ENCODE data around the gene MPND.

MPND gene

DNA sequence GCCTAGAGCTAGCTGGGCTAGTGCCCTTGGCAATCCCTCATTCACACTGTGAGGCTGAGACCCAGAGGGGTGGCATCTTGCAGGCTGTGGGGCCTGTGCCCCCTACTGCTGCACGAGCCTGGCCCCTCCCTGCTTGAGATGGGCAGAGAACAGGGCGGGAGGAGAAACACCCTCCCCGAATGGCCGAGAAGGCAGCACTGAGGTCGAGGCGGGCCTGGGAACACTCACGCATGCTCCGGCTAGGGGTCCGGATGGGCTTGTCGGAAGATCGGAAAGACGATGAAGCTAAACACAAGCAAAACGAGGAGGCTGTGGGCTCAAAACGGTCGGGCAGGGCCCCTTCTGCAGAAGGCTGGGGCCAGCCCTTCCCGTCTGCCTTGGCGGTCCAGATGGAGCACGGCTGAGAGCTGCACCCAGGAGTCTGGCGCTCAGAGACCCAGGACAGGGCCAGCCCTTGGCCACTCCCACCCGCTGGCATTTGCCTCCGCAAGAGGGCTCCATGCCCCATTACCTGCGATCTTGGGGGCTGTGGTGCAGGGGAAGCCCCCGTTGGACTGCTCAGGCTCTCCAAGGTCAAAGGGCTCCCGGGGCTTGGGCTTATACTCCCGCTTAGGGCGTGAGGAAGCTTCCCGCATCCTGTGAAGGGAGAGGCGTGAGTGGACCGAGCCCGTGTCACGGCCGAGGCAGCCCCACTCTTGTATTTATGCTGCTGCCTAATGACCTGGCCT, 18.9 kb downstream of the MPND start:
- intact Hi-C loops (cut with DNase I) = no loop called here
- DNase-seq = no peak

- intact Hi-C loops (cut with DNase I) = no loop called here
- DNase-seq = no peak
Measured at GRCh38 chr19:4362831-4363545, 19.6 kb downstream of the MPND start.

GRCh38 chr19:4363571-4364304, 20.4 kb downstream of the MPND start:
- DNase-seq = no peak

DNA sequence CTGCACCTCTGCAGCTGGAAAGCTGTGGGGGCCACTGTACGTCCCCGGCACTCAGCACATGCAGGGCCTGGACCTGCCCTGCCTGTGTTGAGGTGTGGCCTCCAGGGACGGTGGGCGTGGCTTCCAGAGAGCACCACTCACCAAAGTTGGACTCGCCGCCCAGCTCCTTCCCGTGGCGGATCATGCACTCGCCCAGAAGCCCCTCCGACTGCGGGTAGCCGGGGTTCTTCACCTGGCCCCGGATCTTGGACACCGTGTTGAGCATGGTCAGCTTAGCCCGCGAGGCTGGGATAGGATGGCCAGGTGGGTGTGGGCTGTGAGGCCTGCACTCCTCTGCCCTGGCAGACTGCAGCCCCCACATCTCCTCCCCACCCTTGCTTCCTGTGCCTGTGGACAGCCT, 22.0 kb downstream of the MPND start:
- no peak for DNase-seq
- intact Hi-C loops (cut with DNase I) = no loop called here

More at GRCh38 chr19:4363571-4364304, 20.4 kb downstream of the MPND start:
- intact Hi-C loops (cut with DNase I) = no loop called here

DNA sequence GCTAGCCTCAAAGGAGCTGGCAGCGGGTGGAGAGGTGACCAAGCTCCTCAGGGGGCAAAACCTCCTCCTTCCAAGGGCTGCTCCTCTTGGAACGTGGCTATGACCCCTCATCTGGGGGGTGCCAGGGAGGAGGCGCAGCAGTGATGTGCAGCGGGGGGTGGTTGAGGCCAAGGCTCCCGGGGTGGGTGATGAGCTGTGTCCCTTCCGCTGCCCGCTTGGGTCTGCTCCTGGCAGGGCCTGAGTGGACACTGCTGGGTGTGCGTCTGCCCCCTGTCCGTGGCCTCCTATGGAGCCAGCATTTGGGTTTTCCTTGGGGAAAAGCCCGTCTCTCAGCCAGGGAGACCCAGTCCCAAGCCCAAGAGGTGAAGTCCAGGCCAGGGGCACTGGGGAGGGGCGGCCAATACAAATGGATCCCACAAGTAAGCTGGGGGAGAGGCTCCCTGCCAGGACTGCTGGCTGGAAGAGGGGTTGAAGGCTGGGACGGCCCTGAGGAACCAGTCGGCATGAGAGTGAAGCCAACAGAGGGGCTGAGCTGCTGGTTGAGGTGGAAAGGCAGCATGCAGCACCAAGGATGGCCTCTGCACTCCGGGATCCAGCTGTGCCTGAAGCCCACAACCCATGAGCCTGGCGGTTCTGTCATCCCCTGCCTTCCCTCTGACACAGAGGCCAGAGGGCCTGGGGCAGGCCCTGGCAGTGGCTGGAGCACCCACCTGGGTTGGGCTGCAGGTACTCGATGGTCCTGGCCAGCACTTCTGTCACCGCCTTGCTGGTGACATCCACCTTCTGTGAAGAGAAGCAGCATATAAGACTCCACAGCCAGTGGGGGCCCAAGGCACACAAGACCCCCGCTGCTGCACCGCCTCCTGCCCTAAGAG, 22.7 kb downstream of the MPND start:
- intact Hi-C loops (cut with DNase I) = no loop called here
- no peak for DNase-seq

GRCh38 chr19:4366666-4367335, 23.4 kb downstream of the MPND start:
- no peak for DNase-seq
- intact Hi-C loops (cut with DNase I) = no loop called here

- DNase-seq = no peak
- intact Hi-C loops (cut with DNase I) = no loop called here
Measured at GRCh38 chr19:4367336-4367723, 24.0 kb downstream of the MPND start.

DNA sequence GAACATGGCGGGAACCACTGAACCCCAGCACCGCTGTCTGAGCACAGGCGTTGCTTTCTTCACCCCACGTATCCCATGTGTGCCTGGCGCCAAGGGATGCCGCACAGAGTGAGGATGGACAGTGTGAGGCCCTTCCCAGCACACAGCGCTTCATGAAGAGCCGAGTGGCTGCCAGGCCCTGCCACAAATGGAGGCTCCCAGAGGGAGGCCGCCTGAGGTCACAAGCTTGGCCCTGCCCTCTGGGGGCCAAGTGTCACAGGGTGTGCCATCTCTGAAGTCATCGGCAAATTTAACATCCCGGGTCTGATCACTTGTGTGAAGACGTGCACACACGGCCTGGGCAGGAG, 24.4 kb downstream of the MPND start:
- DNase-seq = no peak
- intact Hi-C loops (cut with DNase I) = no loop called here

DNA sequence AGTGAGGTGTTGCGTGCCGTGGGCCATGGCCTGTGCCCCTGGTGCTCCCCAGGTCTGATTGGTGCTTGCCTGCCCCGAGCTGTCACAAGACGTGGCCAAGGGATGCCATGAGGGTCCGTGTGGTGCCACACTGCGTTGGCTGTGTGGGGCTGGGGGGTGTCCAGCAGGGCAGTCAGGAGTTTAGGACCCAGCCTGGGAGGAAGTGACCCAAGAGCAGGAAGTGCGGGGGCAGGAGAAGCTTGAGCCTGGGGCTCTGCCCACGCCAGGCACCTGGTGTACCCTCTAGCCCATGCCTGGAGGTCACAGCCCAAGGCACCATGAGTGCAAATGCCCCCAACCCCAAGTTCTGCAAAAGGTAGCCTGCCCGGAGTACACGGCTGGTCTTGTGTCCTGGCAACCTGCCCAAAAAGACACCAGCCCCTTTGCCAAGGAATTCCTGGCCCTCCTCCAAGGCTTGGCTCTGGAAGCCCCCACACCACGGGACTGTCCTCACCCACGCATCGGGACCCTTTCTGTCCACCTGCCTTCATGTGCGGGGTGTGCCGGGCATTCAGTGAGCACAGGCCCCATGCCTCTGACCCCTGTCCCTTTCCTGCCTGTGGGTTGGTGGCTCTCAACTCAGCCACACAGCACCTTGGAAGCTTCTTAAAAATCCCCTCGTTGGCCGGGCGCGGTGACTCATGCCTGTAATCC, 24.9 kb downstream of the MPND start:
- no peak for DNase-seq
- intact Hi-C loops (cut with DNase I) = no loop called here

DNA sequence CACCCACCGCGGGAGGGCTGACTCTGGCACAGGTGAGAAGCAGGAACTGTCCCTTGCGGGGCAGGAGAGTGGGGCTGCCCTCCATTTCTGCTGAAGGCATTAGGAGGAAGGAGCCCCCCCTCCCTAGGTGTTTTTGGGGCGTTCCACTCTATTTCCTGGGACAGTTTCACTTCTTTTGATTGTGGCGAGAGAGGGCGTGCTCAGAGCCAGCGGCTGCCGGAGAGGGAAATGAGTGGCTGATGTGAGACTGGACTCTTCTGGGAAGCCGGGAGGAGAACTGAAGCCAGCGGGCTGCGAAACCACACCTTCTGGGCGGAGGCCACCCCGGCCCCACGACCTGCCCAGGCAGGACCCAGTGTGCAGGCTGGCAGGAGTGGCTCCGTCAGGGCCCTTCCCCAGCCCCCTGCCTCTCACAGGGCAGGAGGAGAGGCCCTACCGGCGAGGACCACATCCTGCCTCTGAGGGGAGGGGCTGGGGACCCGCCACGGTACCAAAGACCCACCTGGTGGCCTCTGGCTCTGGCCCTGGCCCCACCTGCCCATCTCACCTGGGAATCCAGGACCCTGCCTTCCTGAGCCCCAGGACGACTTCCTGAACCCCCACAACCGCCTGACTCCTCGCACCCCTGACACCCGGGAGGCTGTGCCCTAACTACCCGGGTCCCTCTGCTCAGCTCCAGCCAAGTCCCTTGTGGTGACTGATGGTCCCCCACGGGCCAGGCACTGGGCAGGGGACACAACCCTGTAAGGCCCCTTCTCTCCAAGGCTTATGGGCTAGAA, 25.9 kb downstream of the MPND start:
- peak in 6 of 42 donors; percentile 39 to 63 (median 50) for DNase-seq
- intact Hi-C loops (cut with DNase I) = no loop called here

- intact Hi-C loops (cut with DNase I) = no loop called here
- peak in 40 of 42 donors; percentile 45 to 85 (median 69) for DNase-seq
Measured at GRCh38 chr19:4369888-4370260, 26.5 kb downstream of the MPND start.

DNA sequence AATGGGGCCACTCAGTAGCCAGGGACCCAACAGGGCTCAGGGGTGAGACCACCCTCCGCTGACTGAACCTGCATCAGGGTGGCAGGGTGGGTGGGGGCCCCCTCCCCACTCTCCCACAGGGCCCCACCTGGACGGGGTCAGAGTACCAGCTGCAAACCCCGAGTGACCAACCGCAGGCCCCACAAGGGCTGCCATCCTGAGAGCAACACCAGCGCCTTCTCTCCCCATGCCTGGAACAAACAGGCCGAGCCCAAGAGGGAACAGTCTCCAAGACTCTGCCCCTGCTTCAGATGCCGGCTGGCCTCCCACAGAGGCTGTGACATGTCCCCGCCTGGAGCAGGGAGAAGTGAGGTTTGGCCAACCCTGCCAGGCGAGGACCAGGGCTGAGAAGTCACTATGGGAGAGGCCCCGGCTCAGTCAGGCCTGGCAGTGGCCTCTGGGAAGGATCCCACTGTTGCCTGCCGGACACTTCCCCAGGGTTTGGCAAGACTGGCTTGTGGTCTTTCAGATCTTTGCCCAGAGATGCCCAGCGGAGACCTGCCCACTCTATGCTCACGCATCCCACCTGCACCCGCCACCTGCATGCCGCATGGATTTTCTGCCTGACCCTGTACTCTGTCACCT, 27.2 kb downstream of the MPND start:
- intact Hi-C loops (cut with DNase I) = no loop called here
- DNase-seq = no peak

DNA sequence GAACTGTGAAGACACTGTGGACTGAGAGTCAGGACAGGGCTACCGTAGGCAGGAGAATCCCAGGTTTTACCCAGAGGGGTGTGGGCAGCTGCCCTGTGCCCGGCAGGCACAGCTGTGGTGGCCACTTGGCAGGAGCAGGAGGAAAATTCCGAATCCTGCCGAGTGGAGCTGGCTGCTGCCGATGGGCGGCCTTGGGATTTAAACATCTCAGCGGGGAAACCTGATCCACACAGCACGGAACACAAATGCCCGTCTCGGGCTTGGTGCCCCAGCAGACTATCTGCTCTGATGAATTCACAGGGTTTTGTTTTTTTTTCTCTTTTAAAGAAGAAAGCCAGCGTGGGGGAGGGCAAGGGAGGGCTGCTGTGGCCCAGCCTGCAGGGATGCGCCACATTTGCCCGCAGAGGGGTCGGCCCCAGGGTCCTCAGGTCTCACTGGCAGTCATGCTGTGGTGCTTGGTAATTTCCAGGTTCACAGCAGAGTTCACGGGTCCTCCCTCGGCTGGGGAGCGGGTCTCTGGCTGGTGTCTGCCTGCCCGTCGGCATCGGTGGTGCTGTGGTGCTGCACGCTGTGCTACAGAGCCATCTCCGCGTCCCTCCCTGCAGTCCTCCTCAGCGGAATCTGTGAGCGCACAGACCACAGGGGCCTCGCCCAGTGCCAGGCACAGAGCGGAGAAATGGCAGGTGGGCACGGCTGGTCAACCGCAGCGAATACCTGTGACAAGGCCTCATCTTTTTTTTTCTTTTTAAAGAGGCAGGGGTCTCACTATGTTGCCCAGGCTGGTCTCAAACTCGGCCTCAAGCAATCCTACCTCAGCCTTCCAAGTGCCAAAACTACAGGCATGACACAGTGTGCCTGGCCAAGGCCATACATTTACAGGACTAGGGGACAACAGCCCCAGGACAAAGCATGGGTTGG, 28.1 kb downstream of the MPND start:
- intact Hi-C loops (cut with DNase I) = no loop called here
- no peak for DNase-seq

- DNase-seq = no peak
- intact Hi-C loops (cut with DNase I) = no loop called here
Measured at GRCh38 chr19:4372165-4373012, 29.0 kb downstream of the MPND start.

- intact Hi-C loops (cut with DNase I) = no loop called here
- no peak for DNase-seq
Measured at GRCh38 chr19:4373013-4373367, 29.6 kb downstream of the MPND start.

Measured in head of caudate nucleus (tissue), 42 donors.